ENCODE data around the gene SCAMP4. TPM values are rescaled to one million over a fixed set of nuclear protein-coding genes. Genes with fewer than 3 reads are reported as not detected.
A peak's percentile ranks its signal among the peaks of the same experiment; 100 is the strongest.

The SCAMP4 gene
- total and polyA plus RNA-seq, 9 of the 15 experiments (the other 6 are each of a cell fraction or from before 2014, with no cell fraction given) = 0.81 to 45.9 (median 12.8) TPM

DNA sequence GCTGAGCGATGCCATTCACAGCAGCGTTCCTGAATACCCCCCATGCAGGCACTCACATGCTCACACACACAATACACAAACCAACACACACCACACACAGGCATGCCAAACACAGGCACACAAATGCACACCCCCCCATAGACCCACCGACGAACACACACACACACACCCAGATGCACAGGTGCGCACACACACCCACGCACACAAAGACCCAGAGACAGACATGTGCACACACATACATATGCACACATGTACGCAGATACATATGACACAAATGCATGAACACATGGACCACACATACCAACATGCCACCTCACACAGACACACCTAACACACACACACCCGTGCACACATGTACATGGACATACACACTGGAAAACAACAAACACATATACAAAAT, 28.7 kb downstream of the SCAMP4 start (continued):
- TF ChIP-seq, protein P1, sequence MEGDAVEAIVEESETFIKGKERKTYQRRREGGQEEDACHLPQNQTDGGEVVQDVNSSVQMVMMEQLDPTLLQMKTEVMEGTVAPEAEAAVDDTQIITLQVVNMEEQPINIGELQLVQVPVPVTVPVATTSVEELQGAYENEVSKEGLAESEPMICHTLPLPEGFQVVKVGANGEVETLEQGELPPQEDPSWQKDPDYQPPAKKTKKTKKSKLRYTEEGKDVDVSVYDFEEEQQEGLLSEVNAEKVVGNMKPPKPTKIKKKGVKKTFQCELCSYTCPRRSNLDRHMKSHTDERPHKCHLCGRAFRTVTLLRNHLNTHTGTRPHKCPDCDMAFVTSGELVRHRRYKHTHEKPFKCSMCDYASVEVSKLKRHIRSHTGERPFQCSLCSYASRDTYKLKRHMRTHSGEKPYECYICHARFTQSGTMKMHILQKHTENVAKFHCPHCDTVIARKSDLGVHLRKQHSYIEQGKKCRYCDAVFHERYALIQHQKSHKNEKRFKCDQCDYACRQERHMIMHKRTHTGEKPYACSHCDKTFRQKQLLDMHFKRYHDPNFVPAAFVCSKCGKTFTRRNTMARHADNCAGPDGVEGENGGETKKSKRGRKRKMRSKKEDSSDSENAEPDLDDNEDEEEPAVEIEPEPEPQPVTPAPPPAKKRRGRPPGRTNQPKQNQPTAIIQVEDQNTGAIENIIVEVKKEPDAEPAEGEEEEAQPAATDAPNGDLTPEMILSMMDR (IDR thresholded peaks at IDR 0.05 in 2 of 3, conservative IDR thresholded peaks at IDR 0.05 in 1 of 3; ENCODE audit: insufficient read depth in 2 of 3, low read depth in 1 of 3, low read length in 3 of 3) = no peak
- TF ChIP-seq CBFA2T2 (conservative IDR thresholded peaks at IDR 0.05) (no peak), NFE2L1 (tag; IDR thresholded peaks at IDR 0.05; ENCODE audit: borderline replicate concordance, low read depth) (no peak), FOXK1 (CRISPR knock-in tag; IDR thresholded peaks at IDR 0.05; ENCODE audit: borderline replicate concordance) (no peak)
- TF ChIP-seq, protein P2, sequence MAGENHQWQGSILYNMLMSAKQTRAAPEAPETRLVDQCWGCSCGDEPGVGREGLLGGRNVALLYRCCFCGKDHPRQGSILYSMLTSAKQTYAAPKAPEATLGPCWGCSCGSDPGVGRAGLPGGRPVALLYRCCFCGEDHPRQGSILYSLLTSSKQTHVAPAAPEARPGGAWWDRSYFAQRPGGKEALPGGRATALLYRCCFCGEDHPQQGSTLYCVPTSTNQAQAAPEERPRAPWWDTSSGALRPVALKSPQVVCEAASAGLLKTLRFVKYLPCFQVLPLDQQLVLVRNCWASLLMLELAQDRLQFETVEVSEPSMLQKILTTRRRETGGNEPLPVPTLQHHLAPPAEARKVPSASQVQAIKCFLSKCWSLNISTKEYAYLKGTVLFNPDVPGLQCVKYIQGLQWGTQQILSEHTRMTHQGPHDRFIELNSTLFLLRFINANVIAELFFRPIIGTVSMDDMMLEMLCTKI (IDR thresholded peaks at IDR 0.05; ENCODE audit: partially characterized antibody) = no peak

DNA sequence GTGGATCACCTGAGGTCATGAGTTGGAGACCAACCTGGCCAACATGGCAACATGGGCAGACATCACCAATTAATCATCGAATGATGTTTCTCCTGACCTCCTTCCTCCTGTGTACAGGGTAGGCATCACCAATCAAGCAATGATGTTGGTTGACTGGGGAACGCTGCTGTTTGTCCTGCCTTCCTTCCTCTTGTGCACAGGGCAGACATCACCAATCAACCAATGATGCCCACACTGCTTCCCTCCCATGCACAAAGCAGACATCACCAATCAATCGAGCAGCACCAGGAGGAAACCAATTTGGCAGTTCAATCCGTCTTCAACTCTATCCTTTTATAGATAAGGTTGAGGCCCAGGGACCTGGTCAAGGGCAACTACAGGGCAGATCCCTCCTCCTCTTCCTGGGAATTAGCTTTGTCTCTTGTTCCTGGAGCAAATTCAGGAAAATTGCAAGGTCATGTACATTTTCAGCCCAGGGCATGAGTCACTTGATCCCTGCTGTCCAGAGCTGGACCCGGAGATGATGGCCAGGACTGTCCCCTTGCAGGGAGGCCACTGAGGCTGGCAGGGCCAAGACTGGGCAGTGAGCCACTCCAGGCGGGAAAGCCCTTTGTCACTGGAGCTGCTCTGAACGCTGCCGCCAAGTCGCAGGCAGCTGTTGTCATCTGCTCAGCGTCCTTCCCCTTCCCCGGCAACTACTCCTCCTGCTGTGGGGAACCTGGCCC, 30.4 kb downstream of the SCAMP4 start:
- H3K79me2 ChIP-seq (ENCODE audit: control insufficient read depth, insufficient read depth, low read length) = peaks cover 10% of the 10 kb centered on the region
- in situ Hi-C loops (cut with MboI) (no loop called here), intact Hi-C loops (cut with micrococcal nuclease) (no loop called here)
- H3K4me3 ChIP-seq = no peak overlapping the region
- no peaks in the 10 kb centered on the region for H3K27me3 ChIP-seq (ENCODE audit: control insufficient read depth in 2 of 2, insufficient read depth in 2 of 2, low read length in 2 of 2)
- H3K4me1 ChIP-seq (replicated peaks in 1 of 2; ENCODE audit: control insufficient read depth in 2 of 2, insufficient read depth in 2 of 2, low read length in 2 of 2) = peaks cover 19 to 49% of the 10 kb centered on the region in 2 experiments
- H3K9me1 ChIP-seq (ENCODE audit: control insufficient read depth, insufficient read depth, low read length) = no peaks in the 10 kb centered on the region
- FAIRE-seq = peak; percentile 87
- H3K9ac ChIP-seq (ENCODE audit: insufficient read depth in 1 of 2, low read depth in 2 of 2, low read length in 2 of 2) = no peak overlapping the region
- H4K20me1 ChIP-seq (replicated peaks; ENCODE audit: control insufficient read depth, insufficient read depth, low read length) = no peaks in the 10 kb centered on the region
- H3K9me3 ChIP-seq (replicated peaks; ENCODE audit: control insufficient read depth, insufficient read depth, low read depth, low read length) = peaks cover 2% of the 10 kb centered on the region; the same call in 1 of the 2 replicates
- CTCF ChIA-PET (ENCODE audit: low intra/inter-chr PET ratio) = no interaction called here
- BruUV-seq (replicated peaks) = no TSS peak
- H3K36me3 ChIP-seq (ENCODE audit: control insufficient read depth, insufficient read depth, low read length) = no peaks in the 10 kb centered on the region
- no peak overlapping the region for H2AFZ ChIP-seq (ENCODE audit: low read depth, low read length)
- H3K27ac ChIP-seq (ENCODE audit: extremely low read depth, low read depth, low read length) = peak overlapping the region; percentile 39; the same call in 1 of the 3 replicates
- peak in 3 of 4 experiments; percentile 45 to 66 (median 58) for DNase-seq (ENCODE audit: extremely low read depth in 1 of 4, low spot score in 3 of 4)
- POLR2A ChIA-PET = interaction anchor here (0.7 to 0.9 kb wide), 2 partner anchors 8 to 42 kb away, joined by 3 to 4 read pairs; no protein-coding TSS in a partner anchor
- no peak overlapping the region for H3K4me2 ChIP-seq (ENCODE audit: insufficient read depth, low read length)
- peak; percentile 53 for ATAC-seq
- 58% methylated on average over 11 of the region's 11 CpGs for WGBS (ENCODE audit: insufficient coverage, low coverage, missing lambda C conversion rate)
- peak; percentile 53 for TF ChIP-seq MAFG (tag; conservative IDR thresholded peaks at IDR 0.05)
- TF ChIP-seq PURB (CRISPR knock-in tag; IDR thresholded peaks at IDR 0.05; ENCODE audit: low read depth) = no peak
- TF ChIP-seq ZNF780A (CRISPR knock-in tag; IDR thresholded peaks at IDR 0.05) = no peak
- TF ChIP-seq, protein P3, sequence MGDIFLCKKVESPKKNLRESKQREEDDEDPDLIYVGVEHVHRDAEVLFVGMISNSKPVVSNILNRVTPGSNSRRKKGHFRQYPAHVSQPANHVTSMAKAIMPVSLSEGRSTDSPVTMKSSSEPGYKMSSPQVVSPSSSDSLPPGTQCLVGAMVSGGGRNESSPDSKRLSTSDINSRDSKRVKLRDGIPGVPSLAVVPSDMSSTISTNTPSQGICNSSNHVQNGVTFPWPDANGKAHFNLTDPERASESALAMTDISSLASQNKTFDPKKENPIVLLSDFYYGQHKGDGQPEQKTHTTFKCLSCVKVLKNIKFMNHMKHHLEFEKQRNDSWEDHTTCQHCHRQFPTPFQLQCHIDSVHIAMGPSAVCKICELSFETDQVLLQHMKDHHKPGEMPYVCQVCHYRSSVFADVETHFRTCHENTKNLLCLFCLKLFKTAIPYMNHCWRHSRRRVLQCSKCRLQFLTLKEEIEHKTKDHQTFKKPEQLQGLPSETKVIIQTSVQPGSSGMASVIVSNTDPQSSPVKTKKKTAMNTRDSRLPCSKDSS (IDR thresholded peaks at IDR 0.05; ENCODE audit: low read depth, partially characterized antibody) = peak; percentile 60
- TF ChIP-seq FOXJ2 (tag; IDR thresholded peaks at IDR 0.05) = no peak

Data from K562 (cell line).